HepG2 (cell line): Measurements from ENCODE around the gene STK39. TPM values are rescaled to one million over a fixed set of nuclear protein-coding genes. Genes with fewer than 3 reads are reported as not detected.

Source experiments
- ATF3 ChIP-seq: sonication (generic); formaldehyde crosslinking; IDR thresholded peaks from 2 replicates; pipeline ENCODE4 v1.4.0; 2020; ENCODE audit warnings: missing genetic modification reagents
- FOSL2 ChIP-seq: sonication (generic); formaldehyde crosslinking; IDR thresholded peaks from 2 replicates; pipeline ENCODE4 v1.4.0; 2020; ENCODE audit warnings: missing genetic modification reagents
- FOXA1 ChIP-seq, 2 experiments: fragments of 450-650 bp in 1 of 2; sonication (generic) in 1 of 2; formaldehyde crosslinking in 1 of 2; IDR thresholded peaks; 2 replicates each; pipeline versions ENCODE4 v1.4.0 to v1.6.1; 2016 to 2020; ENCODE audit warnings: missing genetic modification reagents in 1 of 2
- GLMP ChIP-seq: sonication (generic); formaldehyde crosslinking; IDR thresholded peaks from 2 replicates; pipeline ENCODE4 v1.9.0; 2021; ENCODE audit warnings: missing genetic modification reagents, mild to moderate bottlenecking, borderline replicate concordance
- HMG20A ChIP-seq: IDR thresholded peaks from 2 replicates; pipeline ENCODE4 v1.6.1; 2016; ENCODE audit warnings: borderline replicate concordance
- RXRA ChIP-seq: sonication (generic); formaldehyde crosslinking; IDR thresholded peaks from 2 replicates; pipeline ENCODE4 v1.5.1; 2020; ENCODE audit warnings: missing genetic modification reagents
- SOX13 ChIP-seq, 3 experiments: fragments of 450-650 bp in 1 of 3; sonication (generic) in 1 of 3; formaldehyde crosslinking in 1 of 3; IDR thresholded peaks in 2 of 3; conservative IDR thresholded peaks in 1 of 3; 2 replicates each; pipeline versions ENCODE4 v1.5.0 to v1.6.1; 2016 to 2020; ENCODE audit warnings: antibody characterized with exemption in 1 of 3, mild to moderate bottlenecking in 1 of 3, missing compliant biosample characterization in 1 of 3, missing genetic modification reagents in 1 of 3, moderate library complexity in 1 of 3
- TBX3 ChIP-seq: fragments of 450-650 bp; IDR thresholded peaks from 2 replicates; pipeline ENCODE4 v1.6.1; 2017; ENCODE audit warnings: antibody characterized with exemption, mild to moderate bottlenecking, inconsistent platforms, borderline replicate concordance
- ZGPAT ChIP-seq: IDR thresholded peaks from 2 replicates; pipeline ENCODE4 v1.6.1; 2016; ENCODE audit warnings: mild to moderate bottlenecking
- ZNF567 ChIP-seq: sonication (generic); formaldehyde crosslinking; IDR thresholded peaks from 2 replicates; pipeline ENCODE4 v1.8.1; 2023; ENCODE audit warnings: mild to moderate bottlenecking, missing genetic modification reagents, borderline replicate concordance
- polyA plus RNA-seq, 8 experiments: library from polyadenylated mRNA; depleted of rRNA in 3 of 8; stranded (reverse) in 7 of 8; unstranded in 1 of 8; fragments of >200 nt; fragmentation: Illumina TruSeq in 4 of 8; extraction: Trizol in 4 of 8; gene quantifications; 2 replicates each; pipeline versions ENCODE4 v1.2.1 to v1.2.3, GENCODE V29; 2011 to 2016; ENCODE audit warnings: low read depth in 4 of 8, missing spikeins in 1 of 8, mixed read lengths in 1 of 8; ENCODE audit not compliant: insufficient read depth in 1 of 8
- total RNA-seq, 5 experiments: library from RNA; depleted of rRNA; stranded (reverse); fragments of >200 nt; fragmentation: Illumina TruSeq; extraction: Trizol; gene quantifications; 2 replicates each; pipeline ENCODE4 v1.2.3, GENCODE V29; 2016; ENCODE audit warnings: low read depth in 1 of 5
- TF ChIP-seq, protein P1 (sequence below): IDR thresholded peaks from 2 replicates; pipeline ENCODE4 v1.4.0; 2020; ENCODE audit warnings: mild to moderate bottlenecking, missing genetic modification reagents
- TF ChIP-seq, protein P2 (sequence below): IDR thresholded peaks from 2 replicates; pipeline ENCODE4 v1.6.1; 2016; ENCODE audit warnings: low read depth

The STK39 gene
- total and polyA plus RNA-seq, 2 of the 13 experiments (the other 11 are each of a cell fraction or from before 2014, with no cell fraction given): 27.3 to 38.4 TPM

- TF ChIP-seq, protein P1, sequence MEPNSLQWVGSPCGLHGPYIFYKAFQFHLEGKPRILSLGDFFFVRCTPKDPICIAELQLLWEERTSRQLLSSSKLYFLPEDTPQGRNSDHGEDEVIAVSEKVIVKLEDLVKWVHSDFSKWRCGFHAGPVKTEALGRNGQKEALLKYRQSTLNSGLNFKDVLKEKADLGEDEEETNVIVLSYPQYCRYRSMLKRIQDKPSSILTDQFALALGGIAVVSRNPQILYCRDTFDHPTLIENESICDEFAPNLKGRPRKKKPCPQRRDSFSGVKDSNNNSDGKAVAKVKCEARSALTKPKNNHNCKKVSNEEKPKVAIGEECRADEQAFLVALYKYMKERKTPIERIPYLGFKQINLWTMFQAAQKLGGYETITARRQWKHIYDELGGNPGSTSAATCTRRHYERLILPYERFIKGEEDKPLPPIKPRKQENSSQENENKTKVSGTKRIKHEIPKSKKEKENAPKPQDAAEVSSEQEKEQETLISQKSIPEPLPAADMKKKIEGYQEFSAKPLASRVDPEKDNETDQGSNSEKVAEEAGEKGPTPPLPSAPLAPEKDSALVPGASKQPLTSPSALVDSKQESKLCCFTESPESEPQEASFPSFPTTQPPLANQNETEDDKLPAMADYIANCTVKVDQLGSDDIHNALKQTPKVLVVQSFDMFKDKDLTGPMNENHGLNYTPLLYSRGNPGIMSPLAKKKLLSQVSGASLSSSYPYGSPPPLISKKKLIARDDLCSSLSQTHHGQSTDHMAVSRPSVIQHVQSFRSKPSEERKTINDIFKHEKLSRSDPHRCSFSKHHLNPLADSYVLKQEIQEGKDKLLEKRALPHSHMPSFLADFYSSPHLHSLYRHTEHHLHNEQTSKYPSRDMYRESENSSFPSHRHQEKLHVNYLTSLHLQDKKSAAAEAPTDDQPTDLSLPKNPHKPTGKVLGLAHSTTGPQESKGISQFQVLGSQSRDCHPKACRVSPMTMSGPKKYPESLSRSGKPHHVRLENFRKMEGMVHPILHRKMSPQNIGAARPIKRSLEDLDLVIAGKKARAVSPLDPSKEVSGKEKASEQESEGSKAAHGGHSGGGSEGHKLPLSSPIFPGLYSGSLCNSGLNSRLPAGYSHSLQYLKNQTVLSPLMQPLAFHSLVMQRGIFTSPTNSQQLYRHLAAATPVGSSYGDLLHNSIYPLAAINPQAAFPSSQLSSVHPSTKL (CRISPR knock-in tag): peak; percentile 42; the same call in 1 of the 2 replicates
- TF ChIP-seq FOXA1 (IDR thresholded peaks at IDR 0.05): no peak
- TF ChIP-seq FOXA1 (CRISPR knock-in tag; IDR thresholded peaks at IDR 0.05): peak; percentile 25; the same call in 1 of the 2 replicates
- no peak for TF ChIP-seq ZNF567 (CRISPR knock-in tag)
- TF ChIP-seq GLMP (CRISPR knock-in tag): no peak
- peak; percentile 58; the same call in 1 of the 2 replicates for TF ChIP-seq ATF3 (CRISPR knock-in tag)
- no peak for TF ChIP-seq SOX13 (IDR thresholded peaks at IDR 0.05)
- TF ChIP-seq SOX13 (CRISPR knock-in tag; conservative IDR thresholded peaks at IDR 0.05 in 1 of 2, IDR thresholded peaks at IDR 0.05 in 1 of 2): 0 out of 4 replicates have a peak, but pooled peaks of 1 of the 2 experiments have one; percentile 5
- TF ChIP-seq RXRA (CRISPR knock-in tag): peak; percentile 77; the same call in 1 of the 2 replicates
- TF ChIP-seq, protein P2, sequence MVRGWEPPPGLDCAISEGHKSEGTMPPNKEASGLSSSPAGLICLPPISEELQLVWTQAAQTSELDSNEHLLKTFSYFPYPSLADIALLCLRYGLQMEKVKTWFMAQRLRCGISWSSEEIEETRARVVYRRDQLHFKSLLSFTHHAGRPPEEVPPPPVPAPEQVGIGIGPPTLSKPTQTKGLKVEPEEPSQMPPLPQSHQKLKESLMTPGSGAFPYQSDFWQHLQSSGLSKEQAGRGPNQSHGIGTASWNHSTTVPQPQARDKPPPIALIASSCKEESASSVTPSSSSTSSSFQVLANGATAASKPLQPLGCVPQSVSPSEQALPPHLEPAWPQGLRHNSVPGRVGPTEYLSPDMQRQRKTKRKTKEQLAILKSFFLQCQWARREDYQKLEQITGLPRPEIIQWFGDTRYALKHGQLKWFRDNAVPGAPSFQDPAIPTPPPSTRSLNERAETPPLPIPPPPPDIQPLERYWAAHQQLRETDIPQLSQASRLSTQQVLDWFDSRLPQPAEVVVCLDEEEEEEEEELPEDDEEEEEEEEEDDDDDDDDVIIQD (CRISPR knock-in tag): 0 out of 2 replicates have a peak, but pooled peaks have one; percentile 22
- TF ChIP-seq ZGPAT (CRISPR knock-in tag): 0 out of 2 replicates have a peak, but pooled peaks have one; percentile 33
- 0 out of 2 replicates have a peak, but pooled peaks have one; percentile 14 for TF ChIP-seq HMG20A (CRISPR knock-in tag)
- peak; percentile 93 for TF ChIP-seq FOSL2 (CRISPR knock-in tag)
- TF ChIP-seq TBX3: peak; percentile 14; the same call in 1 of the 2 replicates
These were observed 31.1 kb upstream of the STK39 start (continued) for GRCh38 chr2:168278424-168278888.
